SW 1271 (cell line): ENCODE data around the gene CDC7.
"Not testable (repeated sequence)": the region's sequence is repeated elsewhere in the genome, so short reads cannot be mapped to it uniquely, and the experiment has no call there.

ENCODE experiments used
- DNase-seq, 2 experiments: peaks; one replicate each; lab custom pipeline; 2025; lab: John Stamatoyannopoulos, UW

CDC7 gene

DNA sequence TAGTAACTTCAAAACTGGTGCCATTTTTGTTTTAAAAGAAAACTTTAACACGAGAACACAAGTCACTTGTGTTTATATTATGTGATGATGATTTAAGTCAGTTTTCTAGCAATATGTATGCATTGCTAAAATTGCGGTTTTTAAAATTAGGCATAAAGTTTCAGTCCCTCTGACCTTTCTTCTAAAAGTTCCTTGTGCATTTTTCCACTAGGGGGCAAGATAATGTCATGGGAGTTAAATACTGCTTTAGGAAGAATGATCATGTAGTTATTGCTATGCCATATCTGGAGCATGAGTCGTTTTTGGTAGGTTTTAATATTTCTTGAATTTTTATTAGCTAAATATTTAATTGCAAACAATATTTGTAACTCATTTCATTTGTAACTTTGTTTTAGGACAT lies 10.7 kb downstream of the CDC7 start:
- peak in 1 of 2 experiments; percentile 30 for DNase-seq

DNA sequence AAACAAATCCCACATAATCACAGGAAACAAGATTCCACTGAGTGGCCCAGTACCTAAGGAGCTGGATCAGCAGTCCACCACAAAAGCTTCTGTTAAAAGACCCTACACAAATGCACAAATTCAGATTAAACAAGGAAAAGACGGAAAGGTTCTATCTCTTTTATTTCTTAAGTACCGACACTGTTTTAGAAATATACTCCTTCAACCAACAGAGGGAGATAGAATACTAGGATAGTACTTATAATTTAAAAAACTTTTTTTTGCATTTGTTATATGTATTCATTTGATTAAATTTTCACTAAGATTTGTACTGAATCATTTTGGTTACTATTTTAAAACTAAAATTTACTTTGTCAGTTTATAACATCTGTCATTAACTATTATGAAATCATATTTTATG lies 12.5 kb downstream of the CDC7 start:
- DNase-seq: no peak

DNA sequence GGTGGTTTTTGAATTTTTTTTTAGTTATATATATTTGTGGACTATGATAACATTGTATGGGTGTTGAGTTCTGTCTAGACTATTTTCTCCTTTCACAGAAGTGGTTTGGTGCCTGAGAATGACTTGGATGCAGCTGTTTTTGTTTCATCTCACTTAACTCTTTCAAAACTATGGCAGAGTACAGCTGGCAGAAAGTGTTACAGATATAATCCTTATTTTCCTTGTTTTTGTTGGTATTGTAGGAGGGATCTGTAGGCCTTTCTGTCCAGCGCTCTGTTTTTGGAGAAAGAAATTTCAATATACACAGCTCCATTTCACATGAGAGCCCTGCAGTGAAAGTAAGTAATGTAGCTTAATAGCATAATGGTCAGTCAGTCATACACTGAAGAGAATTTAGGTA lies 13.1 kb downstream of the CDC7 start:
- no peak for DNase-seq

DNA sequence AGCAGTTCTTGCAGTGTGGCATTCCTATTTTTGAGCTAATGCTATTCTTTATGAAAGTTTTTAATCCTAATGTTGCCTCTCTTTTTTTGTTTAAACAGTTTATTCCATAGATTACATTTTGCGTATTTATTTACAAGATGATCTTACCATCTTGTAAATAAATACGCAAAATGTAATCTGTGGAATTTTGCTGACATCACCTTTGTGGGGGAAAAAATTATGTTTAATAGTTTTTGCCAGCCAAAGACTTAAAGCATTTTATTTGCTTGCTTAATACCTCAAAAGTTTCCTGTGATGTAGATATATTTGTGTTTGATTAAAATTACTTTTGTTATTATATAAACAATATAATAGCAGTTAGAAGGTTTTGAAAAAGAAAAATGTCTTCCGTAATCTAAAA lies 15.3 kb downstream of the CDC7 start:
- DNase-seq: no peak

DNA sequence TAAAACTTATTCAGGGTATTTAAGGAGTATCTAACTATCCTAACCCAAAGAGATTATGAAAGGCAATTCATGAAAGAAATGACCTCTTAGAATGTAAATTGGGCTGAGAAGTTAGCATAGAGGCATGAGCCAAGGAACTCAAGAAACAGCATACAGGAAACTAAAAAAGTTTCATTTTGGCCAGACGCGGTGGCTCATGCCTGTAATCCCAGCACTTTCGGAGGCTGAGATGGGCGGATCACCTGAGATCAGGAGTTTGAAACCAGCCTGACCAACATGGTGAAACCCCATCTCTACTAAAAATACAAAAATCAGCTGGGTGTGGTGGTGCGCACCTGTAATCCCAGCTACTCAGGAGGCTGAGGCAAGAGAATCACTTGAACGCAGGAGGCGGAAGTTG lies 16.0 kb downstream of the CDC7 start:
- not testable (repeated sequence) for DNase-seq

DNA sequence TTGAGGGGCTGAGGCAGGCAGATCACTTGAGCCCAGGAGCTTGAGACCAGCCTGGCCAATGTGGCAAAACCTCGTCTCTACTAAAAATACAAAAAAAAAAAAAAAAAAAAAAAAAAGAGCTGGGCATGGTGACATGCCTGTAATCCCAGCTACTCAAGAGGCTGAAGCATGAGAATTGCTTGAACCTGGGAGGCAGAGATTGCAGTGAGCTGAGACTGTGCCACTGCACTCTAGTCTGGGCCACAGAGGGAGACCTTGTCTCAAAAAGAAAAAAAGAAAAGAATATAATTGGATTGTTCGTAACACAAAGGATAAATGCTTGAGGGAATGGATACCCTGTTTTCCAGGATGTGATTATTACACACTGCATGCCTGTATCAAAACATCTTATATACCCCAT lies 18.5 kb downstream of the CDC7 start:
- not testable (repeated sequence) for DNase-seq

DNA sequence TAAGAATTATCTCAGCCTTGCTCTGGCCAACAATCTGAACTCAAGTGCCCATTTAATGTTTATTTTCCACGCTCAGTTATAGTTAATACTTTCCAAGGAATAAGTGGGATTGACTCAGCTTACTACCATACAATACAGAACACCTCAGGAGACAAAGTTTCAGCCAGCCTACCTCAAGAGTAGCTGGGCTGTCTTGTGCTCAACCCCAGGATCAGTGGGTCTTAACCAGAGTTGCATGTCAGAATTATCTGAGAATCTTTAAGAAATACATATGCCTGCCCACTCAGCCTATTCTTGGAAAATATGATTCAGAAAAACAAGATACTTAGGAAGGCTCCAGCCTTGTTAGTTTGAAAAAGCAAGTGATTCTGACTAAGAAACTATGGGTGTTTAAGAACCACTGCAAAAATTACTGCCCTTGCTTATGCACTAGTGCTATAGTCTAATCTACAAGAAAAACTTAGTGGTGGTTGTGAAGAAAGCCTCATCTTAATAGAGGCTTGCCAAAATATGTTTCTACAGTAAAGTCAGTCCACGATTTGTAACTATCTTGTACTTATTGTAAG lies 20.4 kb downstream of the CDC7 start:
- DNase-seq: no peak

DNA sequence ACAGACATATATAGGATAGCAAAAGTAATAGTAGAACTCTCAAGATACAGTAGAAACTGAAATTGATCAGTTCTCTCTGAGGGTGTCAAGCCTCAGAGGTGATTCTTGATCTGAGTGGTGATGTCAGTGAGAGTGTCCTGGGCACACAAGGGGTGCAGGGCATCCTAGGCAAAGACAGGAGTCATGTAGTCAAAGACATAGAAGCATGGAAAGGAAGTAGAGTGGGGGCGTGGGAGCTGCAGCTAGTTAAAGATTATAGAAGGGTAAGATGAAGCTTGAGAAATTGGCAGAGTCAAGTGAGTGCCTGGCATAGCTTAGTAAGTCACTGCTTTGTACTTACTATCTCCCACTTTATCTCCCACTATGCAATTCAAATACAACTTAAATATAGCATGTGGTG lies 22.8 kb downstream of the CDC7 start:
- DNase-seq: no peak

DNA sequence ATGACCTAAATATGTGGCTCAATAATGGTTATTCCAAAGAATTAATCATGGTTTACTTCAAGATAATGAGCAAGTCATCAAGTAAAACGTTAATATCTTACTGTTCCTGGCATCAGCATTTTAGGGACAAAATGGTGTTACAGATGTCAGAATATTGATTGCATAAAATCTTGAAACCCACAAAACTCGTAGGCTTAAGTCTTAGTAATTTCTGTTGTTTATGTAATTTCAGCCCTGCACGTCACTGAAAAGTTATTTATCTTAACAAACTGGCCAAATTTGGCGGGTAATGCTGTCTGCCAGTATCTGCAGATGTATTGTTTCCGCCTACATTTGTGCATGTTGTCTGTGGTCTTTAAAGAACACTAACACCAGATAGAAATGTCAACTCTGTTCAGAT lies 25.8 kb downstream of the CDC7 start:
- DNase-seq: no peak

DNA sequence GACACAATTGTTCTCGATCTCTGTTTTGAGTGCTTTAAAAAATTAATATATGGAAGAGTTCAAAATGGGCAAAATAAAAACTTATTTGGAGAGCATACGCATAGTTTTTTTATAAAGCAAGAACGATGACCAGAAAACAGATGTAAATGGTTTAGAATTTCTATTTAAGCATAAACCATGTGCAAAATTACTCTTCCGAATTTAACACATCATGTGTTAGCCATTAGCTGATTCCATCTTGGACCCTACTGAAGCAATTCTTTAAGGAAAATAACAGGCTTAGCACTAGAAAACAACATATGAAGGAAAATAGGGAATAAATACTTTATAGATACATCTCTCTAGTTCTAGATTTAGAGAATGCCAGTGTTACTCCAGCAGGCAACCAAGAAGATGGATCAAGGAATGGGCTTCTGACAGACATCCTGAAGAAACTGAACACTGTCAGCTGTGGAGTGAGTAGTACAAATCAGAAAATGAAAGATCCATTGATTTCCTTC lies 26.7 kb downstream of the CDC7 start:
- DNase-seq: no peak

DNA sequence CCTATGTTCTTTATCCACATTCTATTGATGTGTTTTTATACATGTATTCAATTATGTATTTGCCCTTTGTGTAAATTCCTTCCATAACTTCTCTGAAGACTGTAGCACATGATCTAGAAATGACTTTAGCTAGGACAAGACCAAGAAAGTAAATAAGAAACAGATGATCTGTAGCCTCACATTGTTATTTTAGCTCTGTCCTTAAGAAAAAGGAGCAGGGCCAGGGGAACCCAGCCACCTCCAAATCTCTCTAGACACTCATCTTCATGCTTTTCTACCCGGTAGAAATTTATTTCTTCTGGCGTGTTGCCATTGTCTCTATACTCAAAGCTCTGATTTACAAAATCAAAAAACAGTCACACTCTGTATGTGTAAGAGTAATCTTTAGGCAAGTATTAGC lies 27.1 kb downstream of the CDC7 start:
- no peak for DNase-seq

DNA sequence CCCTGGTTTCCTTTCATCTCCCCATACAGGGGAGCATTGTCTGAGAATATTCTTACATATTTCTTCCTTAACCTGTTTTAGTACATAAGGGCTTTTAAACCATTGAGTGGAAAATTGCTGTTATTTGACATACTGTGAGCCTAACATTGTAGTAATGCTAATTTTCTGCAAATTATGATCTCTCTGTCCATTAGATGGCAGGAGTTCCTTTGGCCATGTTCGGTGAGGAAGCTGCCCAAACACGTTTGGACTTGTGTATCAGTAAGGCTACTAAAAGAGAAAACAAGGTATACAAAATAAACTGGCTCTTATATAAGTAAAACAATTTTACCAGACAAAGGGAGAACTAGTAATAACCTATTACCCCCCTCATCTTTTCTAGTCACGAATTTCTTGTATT lies 29.2 kb downstream of the CDC7 start:
- no peak for DNase-seq

DNA sequence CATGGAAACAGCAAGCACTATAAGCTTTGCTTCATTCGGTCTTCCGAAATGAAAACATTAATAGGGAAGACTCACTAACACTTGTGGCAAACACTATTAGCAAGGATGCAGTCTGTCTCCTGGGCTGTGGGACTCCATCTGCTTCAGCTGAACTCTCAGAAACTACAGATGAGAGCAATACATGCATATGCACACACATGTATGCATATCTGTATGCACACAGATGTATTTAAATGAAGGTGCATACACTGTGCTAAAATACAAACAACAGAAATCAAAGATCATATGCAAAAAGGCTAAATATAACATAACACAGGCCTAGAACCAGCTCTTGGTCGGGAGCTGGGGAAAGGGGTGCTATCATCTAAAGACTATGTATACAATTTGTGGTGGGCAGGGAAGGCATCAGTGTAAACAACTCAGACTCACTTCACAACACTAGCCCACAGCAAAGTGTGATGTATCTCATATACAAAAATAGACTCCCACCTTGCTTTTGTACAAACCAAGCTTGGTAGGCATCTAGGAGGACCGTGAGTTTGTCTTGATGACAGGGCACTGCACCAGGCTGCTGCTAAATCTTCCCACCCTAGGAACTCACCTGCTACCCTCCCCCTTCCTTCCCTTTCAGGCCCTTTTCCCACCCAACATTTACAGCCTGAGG lies 32.8 kb downstream of the CDC7 start:
- DNase-seq: no peak

DNA sequence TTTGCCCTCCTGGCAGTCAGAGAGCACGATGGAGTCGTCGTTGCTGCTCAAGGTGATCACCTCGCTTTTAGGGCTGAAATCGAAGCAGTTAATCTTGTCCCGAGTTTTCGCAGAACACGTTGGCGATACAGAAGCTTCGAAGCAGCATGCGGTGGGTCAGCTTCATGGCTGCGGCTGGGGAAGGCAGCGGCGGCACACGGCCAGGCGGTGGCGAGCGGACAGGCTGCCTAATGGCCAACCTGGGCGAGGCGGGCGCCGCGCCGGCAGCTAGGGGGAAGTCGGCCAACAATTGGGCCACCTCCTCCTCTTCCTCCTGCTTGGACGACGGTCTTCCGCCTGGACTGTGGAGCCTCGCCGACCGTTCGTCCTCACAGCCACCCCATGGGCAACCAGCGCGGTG lies 34.8 kb downstream of the CDC7 start:
- no peak for DNase-seq

DNA sequence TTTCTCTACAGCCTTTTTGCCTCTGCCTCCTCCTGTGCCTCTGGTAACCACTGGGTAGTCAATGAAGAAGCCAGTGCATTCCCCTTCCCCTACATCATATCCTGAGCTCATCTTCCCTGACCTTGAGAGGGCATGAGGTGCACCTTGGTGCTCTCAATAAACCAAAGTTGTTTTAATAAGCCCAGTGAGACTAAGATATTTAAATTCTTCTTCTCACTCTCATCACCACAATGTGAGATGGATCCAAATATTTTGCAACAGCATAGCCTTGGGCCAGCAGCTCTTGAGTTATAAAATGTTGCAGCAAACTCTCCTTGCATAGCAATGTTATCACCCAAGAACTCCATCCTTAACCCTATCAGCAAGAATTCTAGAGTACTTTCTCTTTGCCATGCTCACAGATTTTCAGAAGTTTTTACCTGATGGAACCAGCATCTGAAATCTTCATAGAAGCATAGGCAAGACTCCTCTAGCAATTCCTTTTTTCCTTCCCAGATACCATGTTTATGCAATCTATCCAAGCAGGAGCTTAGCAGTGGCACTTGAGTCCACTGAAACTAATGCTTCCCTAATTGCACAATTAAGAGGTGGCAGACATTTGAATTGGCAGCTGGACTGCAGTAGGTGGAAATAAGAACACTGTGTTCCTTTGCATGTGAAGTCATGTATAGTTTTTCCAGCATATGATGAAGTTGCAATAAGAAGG lies 36.8 kb downstream of the CDC7 start:
- DNase-seq: no peak

DNA sequence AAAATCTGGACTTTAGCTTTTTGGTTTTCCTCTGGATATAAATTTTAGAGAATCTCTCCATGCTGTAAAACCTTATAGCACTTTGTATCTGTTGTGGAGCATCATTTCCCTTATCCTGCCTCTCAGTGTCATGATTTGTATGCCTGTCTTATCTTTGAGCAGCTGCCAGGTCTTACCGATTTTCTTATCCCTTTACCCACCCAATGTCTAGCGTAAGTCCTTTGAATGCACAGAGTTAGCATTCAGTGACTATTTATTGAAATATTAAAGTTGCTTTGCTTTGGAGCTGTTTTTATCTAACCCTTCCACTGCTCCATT lies 37.3 kb downstream of the CDC7 start:
- DNase-seq: no peak

DNA sequence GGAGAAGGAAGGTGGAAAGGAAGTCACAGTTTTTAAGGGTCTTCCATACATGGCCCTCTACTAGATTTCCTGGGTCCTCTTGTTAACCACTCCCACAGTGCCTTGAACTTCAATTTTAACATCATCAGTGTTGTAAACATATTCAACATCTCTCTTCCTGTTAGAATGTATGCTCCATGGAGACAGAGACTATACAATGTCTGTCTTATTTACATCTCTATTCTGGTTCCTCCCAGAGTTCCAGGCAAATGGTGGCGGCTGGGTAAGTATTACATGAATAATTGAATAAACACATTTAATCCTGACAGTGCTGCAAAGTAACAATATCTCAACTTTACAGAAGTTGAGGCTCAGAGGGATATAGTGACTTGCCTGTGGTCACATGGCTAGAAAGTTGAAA lies 40.3 kb downstream of the CDC7 start:
- no peak for DNase-seq

DNA sequence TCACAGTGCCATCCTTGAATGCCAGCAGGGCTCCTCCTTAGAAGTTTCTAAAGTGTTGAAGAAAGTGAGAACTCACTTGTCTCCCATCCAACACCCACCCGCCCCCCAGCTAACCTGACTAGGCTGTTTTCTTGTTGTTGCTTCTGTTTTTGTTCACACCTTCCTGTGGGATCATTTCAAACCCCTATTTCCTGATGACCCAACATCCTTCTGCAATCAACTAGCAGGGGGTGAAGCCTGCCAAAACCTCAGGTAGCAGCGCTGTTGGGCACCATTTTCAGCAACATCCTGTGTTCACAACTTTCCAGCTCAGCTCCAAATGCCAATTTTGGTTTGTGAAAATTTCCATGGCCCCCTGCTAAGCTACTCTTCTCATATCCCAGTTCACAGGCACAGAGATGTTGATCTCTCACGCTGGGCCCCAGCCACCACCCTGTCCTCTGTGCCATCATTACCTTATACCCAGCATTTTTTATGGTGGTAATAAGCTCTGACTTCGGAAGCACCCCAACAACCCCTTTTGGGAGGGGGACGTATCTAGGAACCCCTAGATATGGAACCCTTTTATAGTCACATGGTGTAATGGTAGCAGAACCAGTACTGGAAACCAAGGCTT lies 41.4 kb downstream of the CDC7 start:
- no peak for DNase-seq

DNA sequence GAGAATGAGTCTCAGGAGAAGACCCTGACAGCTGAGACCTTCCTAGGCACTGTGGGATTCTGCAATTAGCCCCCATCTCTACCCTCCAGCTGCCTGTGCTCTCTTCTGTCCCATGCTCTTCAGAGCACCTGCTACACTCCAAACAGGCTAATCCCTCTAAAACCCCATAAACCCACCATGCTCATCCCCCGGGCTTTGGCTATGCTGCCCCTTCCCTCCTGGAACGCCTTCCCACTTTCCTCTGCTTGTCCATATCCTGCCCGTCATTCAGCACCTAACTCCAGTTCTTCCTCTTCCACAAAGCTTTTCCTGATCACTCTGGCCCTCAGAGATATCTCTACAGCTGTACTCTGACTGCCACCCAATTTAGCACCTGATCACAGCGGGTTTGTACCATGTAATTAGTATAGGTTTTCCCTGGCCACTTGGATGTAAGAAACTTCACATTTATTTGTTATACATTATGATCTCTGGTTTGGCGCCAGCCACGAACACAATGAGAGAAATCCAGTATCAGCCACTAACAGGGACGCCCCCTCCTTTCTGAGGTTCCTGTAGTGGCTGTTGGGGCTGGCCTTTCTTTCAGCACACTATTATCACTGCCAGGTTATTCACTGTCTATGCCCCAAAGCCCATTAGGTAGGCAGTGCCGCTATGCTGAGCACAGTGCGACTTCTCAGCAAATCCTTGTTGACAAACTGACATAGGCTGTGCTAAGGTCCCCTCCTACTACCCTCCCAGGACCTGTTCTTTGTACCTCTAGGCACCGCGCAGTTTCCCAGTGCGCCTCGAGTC lies 45.1 kb downstream of the CDC7 start:
- no peak for DNase-seq

DNA sequence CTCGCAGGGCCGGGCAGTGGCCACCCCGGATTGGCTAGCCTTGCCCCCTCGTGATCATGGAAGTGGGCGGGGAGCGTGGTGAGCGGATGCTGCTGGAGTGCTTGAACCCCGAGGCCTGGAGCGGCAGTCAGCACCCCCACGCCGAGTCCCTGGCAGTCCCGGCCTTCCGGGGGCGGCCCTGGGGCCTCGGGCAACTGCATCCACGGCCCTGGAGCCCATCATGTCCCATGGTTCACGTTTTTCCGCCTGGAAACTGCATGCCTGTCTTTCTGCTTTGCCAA lies 45.6 kb downstream of the CDC7 start:
- no peak for DNase-seq

DNA sequence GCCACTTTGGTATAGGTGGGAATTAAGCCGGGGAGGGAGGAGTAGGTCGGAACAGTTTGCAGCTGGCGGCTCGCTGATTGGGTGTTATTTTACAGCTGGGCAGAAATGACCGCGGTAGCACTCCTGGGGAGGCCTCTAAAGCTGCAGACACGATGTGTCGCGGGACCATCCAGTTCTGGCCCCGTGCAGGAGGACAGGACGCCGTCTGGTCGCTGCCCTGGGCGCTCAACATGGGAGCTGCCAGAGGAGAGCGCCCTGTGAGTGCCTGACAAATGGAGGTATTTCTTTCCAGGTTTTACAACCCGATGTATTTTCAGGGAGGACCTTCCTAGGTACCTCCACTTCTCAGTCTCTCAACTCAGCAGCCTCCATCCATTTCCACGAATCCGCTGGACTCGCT lies 46.2 kb downstream of the CDC7 start:
- DNase-seq: no peak

DNA sequence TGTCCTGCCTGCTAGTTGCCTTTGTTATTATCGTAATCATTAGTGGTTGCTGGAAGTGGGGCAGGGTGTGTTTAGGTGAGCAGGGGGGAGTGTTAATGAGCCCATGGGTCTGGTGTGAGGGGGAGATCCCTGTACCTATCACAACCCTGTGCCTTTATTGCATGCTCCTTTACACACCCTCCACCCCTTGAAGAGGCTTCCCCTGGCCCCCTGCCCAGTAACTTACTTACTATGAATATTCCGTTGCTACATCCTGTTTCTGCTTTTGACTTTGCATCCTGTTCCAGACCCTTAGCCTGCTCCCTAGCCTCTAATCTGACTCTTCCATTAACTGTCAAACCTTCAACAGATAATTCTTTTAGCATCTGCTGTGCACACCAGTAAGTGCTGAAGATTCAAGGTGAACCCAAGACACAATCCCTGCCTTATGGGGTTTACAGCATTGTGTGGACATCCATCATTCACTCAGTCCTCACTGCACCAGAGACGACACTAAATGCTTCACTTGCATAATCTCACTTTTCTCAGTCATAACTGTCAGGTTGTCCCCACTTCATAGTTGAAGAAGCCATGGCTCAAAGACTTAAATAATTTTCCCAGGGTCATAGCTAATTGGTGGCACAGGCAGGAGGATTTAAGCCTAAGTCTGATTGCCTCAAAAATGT lies 47.9 kb downstream of the CDC7 start:
- DNase-seq: no peak
